ENCODE results near the gene HDAC4. TPM values are rescaled to one million over a fixed set of nuclear protein-coding genes. Genes with fewer than 3 reads are reported as not detected.

The HDAC4 gene
- total and polyA plus RNA-seq, 4 donors = 6.8 to 75.5 (median 30.2) TPM

GRCh38 chr2:239114616-239115265, 286.1 kb downstream of the HDAC4 start:
- H3K27me3 ChIP-seq (ENCODE audit: control insufficient read depth in 1 of 2, insufficient read depth in 2 of 2, low read length in 1 of 2) = no peaks in the 10 kb centered on the region
- peaks cover 0 to 2% of the 10 kb centered on the region in 2 donors for H3K36me3 ChIP-seq (ENCODE audit: control insufficient read depth in 1 of 2, insufficient read depth in 2 of 2, low read length in 1 of 2)
- H3K27ac ChIP-seq (ENCODE audit: low read depth in 1 of 2, low read length in 2 of 2) = no peak overlapping the region
- WGBS, 2 donors = 95 to 97% methylated on average over 25 of the region's 25 CpGs
- DNase-seq (no peak), ATAC-seq (ENCODE audit: low FRiP score) (no peak)
- no peak overlapping the region for H3K4me3 ChIP-seq (ENCODE audit: low read length in 2 of 2)
- H3K9me3 ChIP-seq (ENCODE audit: control insufficient read depth, low read length) = no peaks in the 10 kb centered on the region
- intact Hi-C loops (cut with DNase I) = no loop called here
- no peaks in the 10 kb centered on the region for H3K4me1 ChIP-seq (ENCODE audit: control insufficient read depth in 1 of 2, insufficient read depth in 2 of 2, low read length in 2 of 2)

- ATAC-seq (ENCODE audit: low FRiP score) (no peak), DNase-seq (no peak)
- Histone ChIP-seq H3K4me3 (ENCODE audit: low read length in 2 of 2) (no peak overlapping the region), H3K36me3 (ENCODE audit: control insufficient read depth in 1 of 2, insufficient read depth in 2 of 2, low read length in 1 of 2) (peaks cover 0 to 2% of the 10 kb centered on the region in 2 donors), H3K4me1 (ENCODE audit: control insufficient read depth in 1 of 2, insufficient read depth in 2 of 2, low read length in 2 of 2) (no peaks in the 10 kb centered on the region), H3K9me3 (ENCODE audit: control insufficient read depth, low read length) (no peaks in the 10 kb centered on the region), H3K27me3 (ENCODE audit: control insufficient read depth in 1 of 2, insufficient read depth in 2 of 2, low read length in 1 of 2) (no peaks in the 10 kb centered on the region), H3K27ac (ENCODE audit: low read depth in 1 of 2, low read length in 2 of 2) (no peak overlapping the region)
- 36 to 49% methylated on average over 9 of the region's 9 CpGs for whole genome bisulfite sequencing, 2 donors
- intact Hi-C loops (cut with DNase I) = no loop called here
Observed at GRCh38 chr2:239114119-239114581, 286.7 kb downstream of the HDAC4 start.

GRCh38 chr2:239113615-239114014, 287.2 kb downstream of the HDAC4 start:
- no peak overlapping the region for H3K4me3 ChIP-seq (ENCODE audit: low read length in 2 of 2)
- intact Hi-C loops (cut with DNase I) = no loop called here

GRCh38 chr2:239113171-239113570, 287.6 kb downstream of the HDAC4 start:
- no peak for ATAC-seq (ENCODE audit: low FRiP score)
- Histone ChIP-seq H3K4me3 (ENCODE audit: low read length in 2 of 2) (no peak overlapping the region), H3K9me3 (ENCODE audit: control insufficient read depth, low read length) (no peaks in the 10 kb centered on the region), H3K27me3 (ENCODE audit: control insufficient read depth in 1 of 2, insufficient read depth in 2 of 2, low read length in 1 of 2) (no peaks in the 10 kb centered on the region), H3K36me3 (ENCODE audit: control insufficient read depth in 1 of 2, insufficient read depth in 2 of 2, low read length in 1 of 2) (peaks cover 0 to 2% of the 10 kb centered on the region in 2 donors), H3K4me1 (ENCODE audit: control insufficient read depth in 1 of 2, insufficient read depth in 2 of 2, low read length in 2 of 2) (no peaks in the 10 kb centered on the region), H3K27ac (ENCODE audit: low read depth in 1 of 2, low read length in 2 of 2) (no peak overlapping the region)
- intact Hi-C loops (cut with DNase I) = no loop called here
- no peak for DNase-seq
- 32 to 38% methylated on average over 12 of the region's 12 CpGs for WGBS, 2 donors

More at GRCh38 chr2:239113615-239114014, 287.2 kb downstream of the HDAC4 start:
- 47 to 56% methylated on average over 8 of the region's 8 CpGs for WGBS, 2 donors
- Histone ChIP-seq H3K36me3 (ENCODE audit: control insufficient read depth in 1 of 2, insufficient read depth in 2 of 2, low read length in 1 of 2) (peaks cover 0 to 2% of the 10 kb centered on the region in 2 donors), H3K27me3 (ENCODE audit: control insufficient read depth in 1 of 2, insufficient read depth in 2 of 2, low read length in 1 of 2) (no peaks in the 10 kb centered on the region), H3K9me3 (ENCODE audit: control insufficient read depth, low read length) (no peaks in the 10 kb centered on the region), H3K4me1 (ENCODE audit: control insufficient read depth in 1 of 2, insufficient read depth in 2 of 2, low read length in 2 of 2) (no peaks in the 10 kb centered on the region), H3K27ac (ENCODE audit: low read depth in 1 of 2, low read length in 2 of 2) (no peak overlapping the region)
- no peak for ATAC-seq (ENCODE audit: low FRiP score)
- DNase-seq = no peak

GRCh38 chr2:239112127-239112774, 288.6 kb downstream of the HDAC4 start:
- DNase-seq (no peak), ATAC-seq (ENCODE audit: low FRiP score) (no peak)
- Histone ChIP-seq H3K4me1 (ENCODE audit: control insufficient read depth in 1 of 2, insufficient read depth in 2 of 2, low read length in 2 of 2) (no peaks in the 10 kb centered on the region), H3K27me3 (ENCODE audit: control insufficient read depth in 1 of 2, insufficient read depth in 2 of 2, low read length in 1 of 2) (no peaks in the 10 kb centered on the region), H3K27ac (ENCODE audit: low read depth in 1 of 2, low read length in 2 of 2) (no peak overlapping the region), H3K4me3 (ENCODE audit: low read length in 2 of 2) (no peak overlapping the region), H3K36me3 (ENCODE audit: control insufficient read depth in 1 of 2, insufficient read depth in 2 of 2, low read length in 1 of 2) (peaks cover 0 to 2% of the 10 kb centered on the region in 2 donors), H3K9me3 (ENCODE audit: control insufficient read depth, low read length) (no peaks in the 10 kb centered on the region)
- WGBS, 2 donors = 87 to 90% methylated on average over 14 of the region's 14 CpGs
- intact Hi-C loops (cut with DNase I) = no loop called here

GRCh38 chr2:239111401-239112100, 289.3 kb downstream of the HDAC4 start:
- ATAC-seq (ENCODE audit: low FRiP score) = no peak
- H3K4me1 ChIP-seq (ENCODE audit: control insufficient read depth in 1 of 2, insufficient read depth in 2 of 2, low read length in 2 of 2) = no peaks in the 10 kb centered on the region
- no peak overlapping the region for H3K4me3 ChIP-seq (ENCODE audit: low read length in 2 of 2)
- 88% methylated on average over 34 to 36 of the region's 36 CpGs for WGBS, 2 donors
- no peaks in the 10 kb centered on the region for H3K9me3 ChIP-seq (ENCODE audit: control insufficient read depth, low read length)
- H3K27ac ChIP-seq (ENCODE audit: low read depth in 1 of 2, low read length in 2 of 2) = no peak overlapping the region
- intact Hi-C loops (cut with DNase I) = no loop called here
- no peak for DNase-seq
- no peaks in the 10 kb centered on the region for H3K27me3 ChIP-seq (ENCODE audit: control insufficient read depth in 1 of 2, insufficient read depth in 2 of 2, low read length in 1 of 2)
- H3K36me3 ChIP-seq (ENCODE audit: control insufficient read depth in 1 of 2, insufficient read depth in 2 of 2, low read length in 1 of 2) = peaks cover 0 to 2% of the 10 kb centered on the region in 2 donors

- no peaks in the 10 kb centered on the region for H3K27me3 ChIP-seq (ENCODE audit: control insufficient read depth in 1 of 2, insufficient read depth in 2 of 2, low read length in 1 of 2)
- peaks cover 0 to 2% of the 10 kb centered on the region in 2 donors for H3K36me3 ChIP-seq (ENCODE audit: control insufficient read depth in 1 of 2, insufficient read depth in 2 of 2, low read length in 1 of 2)
- intact Hi-C loops (cut with DNase I) = no loop called here
- no peaks in the 10 kb centered on the region for H3K9me3 ChIP-seq (ENCODE audit: control insufficient read depth, low read length)
- no peaks in the 10 kb centered on the region for H3K4me1 ChIP-seq (ENCODE audit: control insufficient read depth in 1 of 2, insufficient read depth in 2 of 2, low read length in 2 of 2)
- H3K27ac ChIP-seq (ENCODE audit: low read depth in 1 of 2, low read length in 2 of 2) = no peak overlapping the region
- no peak overlapping the region for H3K4me3 ChIP-seq (ENCODE audit: low read length in 2 of 2)
- 83 to 88% methylated on average over 14 of the region's 14 CpGs for WGBS, 2 donors
- peak in 1 of 2 donors; percentile 67 for DNase-seq
- peak; percentile 33 for ATAC-seq (ENCODE audit: low FRiP score)
Observed at GRCh38 chr2:239110595-239111048, 290.2 kb downstream of the HDAC4 start.

- Histone ChIP-seq H3K27ac (ENCODE audit: low read depth in 1 of 2, low read length in 2 of 2) (no peak overlapping the region), H3K27me3 (ENCODE audit: control insufficient read depth in 1 of 2, insufficient read depth in 2 of 2, low read length in 1 of 2) (no peaks in the 10 kb centered on the region), H3K9me3 (ENCODE audit: control insufficient read depth, low read length) (no peaks in the 10 kb centered on the region), H3K36me3 (ENCODE audit: control insufficient read depth in 1 of 2, insufficient read depth in 2 of 2, low read length in 1 of 2) (peaks cover 0 to 2% of the 10 kb centered on the region in 2 donors), H3K4me3 (ENCODE audit: low read length in 2 of 2) (no peak overlapping the region), H3K4me1 (ENCODE audit: control insufficient read depth in 1 of 2, insufficient read depth in 2 of 2, low read length in 2 of 2) (no peaks in the 10 kb centered on the region)
- ATAC-seq (ENCODE audit: low FRiP score) (no peak), DNase-seq (no peak)
- intact Hi-C loops (cut with DNase I) = loop anchor here in 1 of 2 donors (5.0 kb wide), 1 partner anchor 73 kb away; no protein-coding TSS in a partner anchor
- WGBS, 2 donors = 85 to 89% methylated on average over 14 of the region's 14 CpGs
Observed at GRCh38 chr2:239109928-239110545, 290.8 kb downstream of the HDAC4 start.
